Activated gamma-delta T cell treated with anti-CD3 and anti-CD28 coated beads, Interleukin-2, amount 50 U/mL, for 16 hours (primary cell): ENCODE measurements around the gene SBNO2.
"Not testable (repeated sequence)": the region's sequence is repeated elsewhere in the genome, so short reads cannot be mapped to it uniquely, and the experiment has no call there.

Experiments
- DNase-seq: peaks from one replicate; pipeline ENCODE4 v3.0.0-alpha.2; 2020; ENCODE audit warnings: low read depth

The SBNO2 gene

GRCh38 chr19:1208830-1209229 is 34.8 kb upstream of the SBNO2 start:
- not testable (repeated sequence) for DNase-seq

GRCh38 chr19:1206864-1207450 is 32.9 kb upstream of the SBNO2 start:
- no peak for DNase-seq

GRCh38 chr19:1206150-1206863 is 32.2 kb upstream of the SBNO2 start:
- no peak for DNase-seq

GRCh38 chr19:1205114-1206099 is 31.3 kb upstream of the SBNO2 start, which contains the start of gene STK11:
Gene STK11, plus strand, starts transcription at chr19:1205778. Its CDS starts 1,136 bp downstream, at chr19:1206914.
- DNase-seq = peak; percentile 99

DNA sequence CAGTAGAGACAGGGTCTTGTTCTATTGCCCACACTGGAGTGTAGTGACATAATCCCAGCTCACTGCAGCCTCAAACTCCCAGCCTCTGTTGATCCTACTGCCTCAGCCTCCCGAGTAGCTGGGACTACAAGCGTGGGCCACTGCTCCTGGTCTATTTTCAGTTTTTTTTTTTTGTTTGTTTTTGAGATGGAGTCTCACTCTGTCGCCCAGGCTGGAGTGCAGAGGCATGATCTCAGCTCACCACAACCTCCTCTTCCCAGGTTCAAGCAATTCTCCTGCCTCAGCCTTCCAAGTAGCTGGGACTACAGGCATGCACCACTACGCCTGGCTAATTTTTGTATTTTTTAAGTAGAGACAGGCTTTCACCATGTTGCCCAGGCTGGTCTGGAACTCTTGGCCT is 26.5 kb upstream of the SBNO2 start:
- not testable (repeated sequence) for DNase-seq

DNA sequence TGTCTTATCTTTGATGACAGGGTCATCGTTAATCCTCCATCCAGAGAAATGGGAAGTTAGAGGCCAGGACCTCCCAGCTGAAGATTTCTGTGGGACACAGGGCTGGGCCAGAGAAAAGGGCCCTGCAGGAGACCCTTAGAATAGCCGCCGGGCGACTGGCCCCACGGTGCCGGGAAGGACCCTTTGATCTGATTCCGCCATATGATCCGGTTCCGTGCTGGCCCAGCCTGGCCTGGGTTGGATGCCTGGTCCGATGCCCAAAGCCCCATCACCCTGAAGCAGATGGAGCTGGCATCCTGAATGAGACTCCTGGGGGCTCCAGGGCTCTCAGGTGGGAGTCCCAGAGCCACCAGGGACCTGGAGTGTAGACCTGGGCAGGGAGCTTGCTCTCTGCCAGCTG is 25.5 kb upstream of the SBNO2 start:
- no peak for DNase-seq

GRCh38 chr19:1189419-1189818 is 15.4 kb upstream of the SBNO2 start:
- peak; percentile 55 for DNase-seq

DNA sequence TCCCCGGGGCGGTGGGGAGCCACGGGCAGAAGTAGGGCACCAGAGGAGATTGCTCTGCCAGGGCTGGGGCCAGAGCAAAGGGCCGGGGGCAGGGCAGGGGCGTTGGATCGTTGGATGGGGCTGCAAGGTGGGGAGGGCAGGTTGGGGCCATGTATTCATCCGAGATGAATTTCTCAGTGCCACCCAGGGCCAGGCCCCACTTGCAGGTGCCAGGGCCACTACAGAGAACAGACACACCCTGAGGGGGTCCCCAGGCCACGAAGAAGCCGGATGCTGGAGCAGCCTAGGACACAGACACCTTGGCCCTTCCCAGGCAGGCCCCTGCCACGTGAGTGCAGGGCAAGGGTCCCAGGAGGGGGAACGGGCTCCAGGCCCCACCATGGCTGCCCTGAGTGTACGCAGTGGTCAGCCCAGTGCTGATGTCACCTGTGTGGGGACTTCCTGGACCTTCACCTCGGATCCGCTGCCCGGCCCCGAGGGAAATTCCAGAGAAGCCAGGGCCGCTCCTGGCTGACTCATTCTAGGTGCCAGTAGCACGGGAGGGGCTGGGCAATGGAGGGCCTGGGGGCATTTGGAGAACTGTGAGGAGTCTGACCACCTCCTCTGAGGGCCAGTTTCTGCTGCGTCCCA is 9.6 kb upstream of the SBNO2 start:
- no peak for DNase-seq

- DNase-seq = no peak
Measured at GRCh38 chr19:1182727-1183126, 8.7 kb upstream of the SBNO2 start.

- no peak for DNase-seq
Measured at GRCh38 chr19:1182068-1182467, 8.0 kb upstream of the SBNO2 start.

GRCh38 chr19:1181606-1182005 is 7.5 kb upstream of the SBNO2 start:
- DNase-seq = no peak

GRCh38 chr19:1177322-1178114 is 3.5 kb upstream of the SBNO2 start:
- DNase-seq = no peak

DNA sequence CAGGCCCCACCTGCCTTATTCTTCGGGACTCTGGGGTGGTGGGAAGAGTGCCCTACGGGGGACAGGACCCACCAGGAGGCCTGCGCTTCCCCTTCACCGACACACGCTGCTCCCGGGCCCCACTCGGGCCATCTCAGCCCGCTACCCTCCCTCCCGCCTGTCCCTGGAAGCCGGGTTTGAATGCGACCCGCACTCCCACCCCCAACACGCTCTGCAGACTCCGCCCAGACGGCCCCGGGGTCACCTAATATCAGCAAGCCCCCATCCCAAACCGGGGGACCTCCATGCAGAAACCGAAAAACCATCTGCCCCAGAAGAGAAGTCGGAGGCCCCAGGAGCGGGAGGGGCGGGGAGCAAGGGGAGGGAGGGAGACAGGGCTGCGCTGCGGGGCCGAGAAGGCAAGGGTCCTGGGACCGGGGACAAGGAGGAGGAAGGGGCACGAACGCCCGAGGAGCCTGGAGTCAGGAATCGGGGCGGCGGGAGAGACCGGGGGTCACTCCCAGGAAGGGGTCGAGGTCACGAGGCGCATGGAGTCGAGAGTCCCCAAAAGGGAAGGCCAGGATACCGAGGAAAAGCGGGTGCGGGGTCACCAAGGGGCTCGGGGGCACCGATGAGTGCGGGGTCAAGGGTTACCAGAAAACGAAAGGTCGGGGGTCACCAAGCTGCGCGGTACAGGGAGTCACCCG is 766 bp downstream of the SBNO2 start:
- DNase-seq = no peak

- DNase-seq = no peak
Measured at GRCh38 chr19:1172353-1173158, 1.5 kb downstream of the SBNO2 start.

DNA sequence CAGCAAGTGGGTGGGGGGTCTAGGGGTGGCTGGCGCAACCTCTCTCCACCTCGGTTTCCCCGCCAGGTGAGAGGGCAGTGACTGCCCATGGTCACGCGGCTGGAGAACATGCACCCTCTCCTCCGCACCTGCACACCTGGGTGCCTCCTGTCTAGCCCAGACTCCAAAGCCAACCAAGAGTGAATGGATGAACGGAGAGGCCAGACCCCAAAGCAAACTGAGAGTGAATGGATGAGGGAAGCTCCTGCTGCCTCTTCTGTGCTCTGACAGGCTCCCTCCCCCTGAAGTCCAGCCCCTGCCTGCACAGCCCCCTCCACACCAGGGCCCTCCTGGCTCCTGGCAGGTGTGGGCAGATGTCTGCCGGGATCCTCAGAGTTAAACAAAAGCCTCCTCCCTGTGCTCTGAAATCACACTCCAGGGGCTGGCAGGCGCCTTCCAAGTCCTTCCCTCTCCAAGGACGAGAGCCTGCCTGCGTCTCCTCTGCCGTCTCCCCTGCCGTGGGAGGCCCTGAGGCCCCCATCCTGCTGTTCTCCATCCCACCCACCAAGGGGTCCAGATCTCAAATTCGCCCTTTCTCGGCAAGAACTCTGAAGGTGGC is 2.2 kb downstream of the SBNO2 start:
- DNase-seq = no peak

DNA sequence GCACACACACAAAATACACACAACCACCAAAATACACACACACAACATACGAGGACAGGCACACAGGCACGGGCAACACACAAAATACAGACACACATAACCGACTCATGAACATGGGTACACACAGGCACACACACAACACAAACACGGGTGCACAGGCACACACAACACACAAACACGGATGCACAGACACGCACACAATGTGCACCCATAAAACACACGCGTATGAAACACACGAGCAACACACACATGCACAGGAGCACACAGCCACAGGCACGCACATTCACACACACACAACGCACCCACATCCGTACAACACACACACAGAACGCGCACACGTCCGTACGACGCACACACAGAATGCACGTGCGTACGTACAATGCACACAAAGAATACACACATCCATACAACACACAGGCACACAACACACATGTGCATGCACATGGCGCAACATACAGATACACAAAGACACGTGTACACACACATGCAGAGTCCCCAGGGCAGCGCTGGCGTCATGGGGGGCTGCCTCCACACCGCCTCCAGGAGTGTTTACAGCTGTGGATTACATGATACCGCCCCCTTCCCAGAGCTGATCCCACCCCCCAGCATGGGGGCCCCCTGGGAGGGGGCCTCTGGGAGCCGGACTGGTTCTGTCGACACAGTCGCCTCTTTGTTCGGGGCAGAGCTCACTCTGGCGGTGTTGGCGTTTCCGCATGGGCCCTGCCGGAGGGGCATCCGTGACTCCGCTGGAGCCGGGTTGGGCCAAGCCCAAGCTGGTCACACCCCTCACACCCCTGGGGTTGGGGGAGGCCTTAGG is 2.9 kb downstream of the SBNO2 start:
- DNase-seq = no peak

- DNase-seq = no peak
Measured at GRCh38 chr19:1169921-1170885, 3.9 kb downstream of the SBNO2 start.
